ENCODE data around the gene RREB1. TPM values are rescaled to one million over a fixed set of nuclear protein-coding genes. Genes with fewer than 3 reads are reported as not detected.

RREB1 gene
- total and polyA plus RNA-seq, 2 donors (not counting 3 experiments of a cell fraction or from before 2014, with no cell fraction given) = 3.7 to 33.0 TPM

GRCh38 chr6:7228662-7229375 lies 121.1 kb downstream of the RREB1 start:
- no peaks in the 10 kb centered on the region for H3K9me1 ChIP-seq (replicated peaks; ENCODE audit: control insufficient read depth, extremely low read depth, insufficient read depth, low read length)
- intact Hi-C loops (cut with micrococcal nuclease) (no loop called here), dilution Hi-C loops (cut with MboI; ENCODE audit: extremely low pct_ligation_motif_present, low sequenced_read_pairs) (no loop called here)
- H3K9me3 ChIP-seq (replicated peaks; ENCODE audit: control insufficient read depth, insufficient read depth, low read length) = no peaks in the 10 kb centered on the region
- BruUV-seq (replicated peaks) = no TSS peak
- no peaks in the 10 kb centered on the region for H4K20me1 ChIP-seq (replicated peaks; ENCODE audit: control insufficient read depth, extremely low read depth, insufficient read depth, low read length)
- no peaks in the 10 kb centered on the region for H3K27me3 ChIP-seq (ENCODE audit: control insufficient read depth in 2 of 2, insufficient read depth in 2 of 2, low read length in 2 of 2)
- H3K36me3 ChIP-seq (ENCODE audit: control insufficient read depth in 2 of 2, extremely low read depth in 1 of 2, insufficient read depth in 2 of 2, low read length in 2 of 2) = peaks cover 9 to 47% of the 10 kb centered on the region in 2 experiments
- CTCF ChIA-PET = interaction anchor here (0.6 kb wide), 1 partner anchor 10 kb away, joined by 3 read pairs; no protein-coding TSS in a partner anchor
- POLR2A ChIA-PET = no interaction called here
- no peak for FAIRE-seq
- H3K27ac ChIP-seq (ENCODE audit: insufficient read depth, low read depth, low read length) = no peak overlapping the region
- no peak overlapping the region for H3K4me3 ChIP-seq (replicated peaks in 1 of 3; ENCODE audit: insufficient read depth in 1 of 3, low read depth in 1 of 3, low read length in 3 of 3)
- H2AFZ ChIP-seq (ENCODE audit: low read depth, low read length) = no peak overlapping the region
- H3K4me1 ChIP-seq (ENCODE audit: control insufficient read depth, extremely low read depth, insufficient read depth, low read length) = peaks cover 9% of the 10 kb centered on the region
- DNase-seq (ENCODE audit: low read depth, low spot score) = no peak
- TF ChIP-seq FOS (IDR thresholded peaks at IDR 0.05; ENCODE audit: borderline replicate concordance, insufficient read depth, low read length) (no peak), MYC (IDR thresholded peaks at IDR 0.05; ENCODE audit: low read depth, low read length) (no peak), POLR2A (IDR thresholded peaks at IDR 0.05; ENCODE audit: low read depth, low read length) (no peak), GATA2 (IDR thresholded peaks at IDR 0.05; ENCODE audit: insufficient read depth, insufficient read length, low read depth, low read length) (no peak), POLR2AphosphoS5 (IDR thresholded peaks at IDR 0.05; ENCODE audit: insufficient read depth, low read depth, low read length) (no peak), CTCF (IDR thresholded peaks at IDR 0.05; ENCODE audit: extremely low read depth in 1 of 2, insufficient read depth in 1 of 2, low read depth in 1 of 2, low read length in 2 of 2) (no peak), EZH2 (IDR thresholded peaks at IDR 0.05; ENCODE audit: borderline replicate concordance, low read depth, low read length, severe bottlenecking) (no peak), MAX (IDR thresholded peaks at IDR 0.05; ENCODE audit: insufficient read depth, insufficient read length) (no peak), JUN (IDR thresholded peaks at IDR 0.05; ENCODE audit: borderline replicate concordance, insufficient read depth, insufficient read length, low read depth) (no peak)
- no peaks in the 10 kb centered on the region for H3K79me2 ChIP-seq (ENCODE audit: control insufficient read depth, insufficient read depth, low read length)
- no peak overlapping the region for H3K4me2 ChIP-seq (ENCODE audit: insufficient read depth, low read length)
- no peak overlapping the region for H3K9ac ChIP-seq (replicated peaks; ENCODE audit: extremely low read depth, insufficient read depth, low read length)

Data from endothelial cell of umbilical vein (primary cell).